ENCODE measurements around the gene KIF6.

KIF6 gene

DNA sequence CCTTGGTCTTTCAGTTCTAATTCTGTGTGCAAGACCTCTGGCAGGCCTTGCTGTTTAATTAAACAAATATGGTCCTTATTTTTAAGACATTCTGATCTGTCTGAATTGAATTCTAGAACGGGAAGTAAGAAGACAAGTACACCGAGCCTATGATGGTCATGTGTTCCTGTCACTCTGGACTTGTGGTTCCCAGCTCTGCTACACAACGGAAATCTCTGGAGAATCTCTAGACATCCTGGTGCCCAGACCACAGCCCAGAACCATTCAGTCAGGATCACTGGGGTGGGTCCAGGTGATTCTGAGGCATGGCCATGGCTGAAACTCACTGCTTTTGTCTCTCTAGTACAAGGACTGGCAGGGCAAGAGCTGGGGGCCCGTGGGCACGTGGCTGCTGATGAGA, 386.8 kb downstream of the KIF6 start:
- TF ChIP-seq, protein P1, sequence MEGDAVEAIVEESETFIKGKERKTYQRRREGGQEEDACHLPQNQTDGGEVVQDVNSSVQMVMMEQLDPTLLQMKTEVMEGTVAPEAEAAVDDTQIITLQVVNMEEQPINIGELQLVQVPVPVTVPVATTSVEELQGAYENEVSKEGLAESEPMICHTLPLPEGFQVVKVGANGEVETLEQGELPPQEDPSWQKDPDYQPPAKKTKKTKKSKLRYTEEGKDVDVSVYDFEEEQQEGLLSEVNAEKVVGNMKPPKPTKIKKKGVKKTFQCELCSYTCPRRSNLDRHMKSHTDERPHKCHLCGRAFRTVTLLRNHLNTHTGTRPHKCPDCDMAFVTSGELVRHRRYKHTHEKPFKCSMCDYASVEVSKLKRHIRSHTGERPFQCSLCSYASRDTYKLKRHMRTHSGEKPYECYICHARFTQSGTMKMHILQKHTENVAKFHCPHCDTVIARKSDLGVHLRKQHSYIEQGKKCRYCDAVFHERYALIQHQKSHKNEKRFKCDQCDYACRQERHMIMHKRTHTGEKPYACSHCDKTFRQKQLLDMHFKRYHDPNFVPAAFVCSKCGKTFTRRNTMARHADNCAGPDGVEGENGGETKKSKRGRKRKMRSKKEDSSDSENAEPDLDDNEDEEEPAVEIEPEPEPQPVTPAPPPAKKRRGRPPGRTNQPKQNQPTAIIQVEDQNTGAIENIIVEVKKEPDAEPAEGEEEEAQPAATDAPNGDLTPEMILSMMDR (IDR thresholded peaks at IDR 0.05; ENCODE audit: low read depth, low read length) = no peak
- H3K4me3 ChIP-seq (ENCODE audit: low read depth, low read length) = no peak overlapping the region

DNA sequence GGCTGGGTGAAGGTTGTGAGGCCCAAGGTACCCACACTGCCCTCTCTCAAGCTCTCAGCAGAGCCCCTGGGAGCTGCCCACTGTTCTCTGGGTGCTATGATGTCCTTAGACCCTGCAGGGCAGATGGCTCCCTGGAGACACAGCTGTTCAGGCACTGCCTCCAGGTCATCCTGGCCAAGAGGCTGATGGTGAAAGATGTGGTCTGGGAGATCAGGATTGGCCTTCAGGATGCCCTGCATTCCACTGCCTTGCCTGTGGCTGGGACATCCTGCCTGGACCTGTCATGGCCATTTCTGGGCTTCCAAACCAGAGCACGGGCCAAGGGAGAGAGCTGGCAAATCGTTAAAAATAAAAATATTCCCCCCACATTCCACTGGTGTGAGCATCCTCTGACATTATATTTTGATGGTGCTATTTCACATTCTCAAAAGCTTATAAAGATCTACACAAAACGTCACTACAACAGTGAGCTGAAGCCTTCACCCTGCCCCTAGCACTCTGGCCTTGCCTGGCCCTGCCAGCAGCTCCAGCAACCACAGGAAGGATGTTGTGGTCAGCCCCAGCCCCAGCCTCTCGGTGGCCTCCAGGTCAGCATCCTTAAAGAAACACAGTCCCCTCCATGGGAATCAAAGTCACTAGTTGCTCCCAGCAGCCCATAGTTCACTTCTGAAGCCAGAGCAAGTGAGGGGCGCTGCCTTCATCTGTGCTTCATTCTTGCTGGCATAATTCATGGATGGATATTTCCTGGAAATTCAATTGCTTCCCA, 389.2 kb downstream of the KIF6 start:
- no peak overlapping the region for H3K4me3 ChIP-seq (ENCODE audit: low read depth, low read length)
- TF ChIP-seq, protein P1 (IDR thresholded peaks at IDR 0.05; ENCODE audit: low read depth, low read length) = no peak

DNA sequence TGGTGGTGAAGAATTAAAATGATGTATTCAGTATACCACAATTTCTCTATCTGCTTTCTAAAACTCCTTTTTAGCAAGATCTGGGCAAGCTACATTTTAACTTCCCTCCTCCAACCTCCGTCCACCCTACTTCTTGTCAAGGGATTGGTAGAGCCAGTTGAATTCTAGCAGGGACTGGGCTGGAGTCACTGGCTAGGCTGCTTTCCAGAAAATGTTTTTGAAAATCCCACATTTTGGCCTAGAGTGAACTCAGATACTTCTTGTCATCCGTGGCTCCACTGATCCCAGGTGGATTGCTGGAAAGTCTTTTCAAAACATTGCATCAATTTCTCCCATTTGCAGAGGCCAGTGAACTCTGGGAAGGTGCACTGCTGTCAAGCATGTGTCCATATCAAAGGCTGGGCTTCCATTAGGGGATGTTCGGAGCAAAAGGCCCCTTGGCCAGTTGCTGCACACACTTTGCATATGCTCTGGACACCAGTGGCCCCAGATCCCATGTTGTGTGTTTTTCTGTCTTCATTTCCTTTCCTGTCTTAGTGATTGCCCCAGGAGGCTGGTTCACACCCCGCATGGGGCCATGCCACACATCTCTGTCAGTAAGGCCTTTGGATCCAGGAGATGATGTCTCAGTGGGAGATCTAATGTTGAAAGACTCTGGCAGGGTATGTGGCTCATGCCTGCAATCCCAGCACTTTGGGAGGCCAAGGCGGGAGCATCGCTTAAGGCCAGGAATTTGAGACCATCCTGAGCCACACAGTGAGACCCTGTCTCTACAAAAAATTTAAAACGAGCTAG, 391.4 kb downstream of the KIF6 start:
- TF ChIP-seq, protein P1 (IDR thresholded peaks at IDR 0.05; ENCODE audit: low read depth, low read length) = no peak

DNA sequence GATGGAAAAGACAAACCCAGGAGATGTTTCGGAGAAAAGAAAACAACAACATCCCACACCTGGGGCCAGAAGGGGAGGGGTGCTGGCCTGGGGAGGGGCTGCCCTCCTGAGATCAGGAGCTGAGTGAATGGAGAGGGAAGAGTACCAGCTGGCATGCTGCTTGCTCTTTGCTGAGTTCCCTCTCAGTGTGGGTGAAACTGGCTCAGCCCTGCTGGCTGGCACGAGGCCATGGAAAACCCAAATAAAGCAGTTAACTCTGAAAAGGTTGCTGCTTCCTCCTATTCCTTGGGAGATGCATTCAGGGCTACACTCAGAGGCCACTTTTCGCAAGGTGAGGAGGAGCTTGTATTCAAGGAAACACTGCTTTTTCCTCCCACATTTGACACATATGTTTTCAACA, 394.7 kb downstream of the KIF6 start:
- H3K4me3 ChIP-seq (ENCODE audit: low read depth, low read length) = no peak overlapping the region
- TF ChIP-seq, protein P1 (IDR thresholded peaks at IDR 0.05; ENCODE audit: low read depth, low read length) = no peak

More for the DNA sequence above, 391.4 kb downstream of the KIF6 start:
- no peak overlapping the region for H3K4me3 ChIP-seq (ENCODE audit: low read depth, low read length)

DNA sequence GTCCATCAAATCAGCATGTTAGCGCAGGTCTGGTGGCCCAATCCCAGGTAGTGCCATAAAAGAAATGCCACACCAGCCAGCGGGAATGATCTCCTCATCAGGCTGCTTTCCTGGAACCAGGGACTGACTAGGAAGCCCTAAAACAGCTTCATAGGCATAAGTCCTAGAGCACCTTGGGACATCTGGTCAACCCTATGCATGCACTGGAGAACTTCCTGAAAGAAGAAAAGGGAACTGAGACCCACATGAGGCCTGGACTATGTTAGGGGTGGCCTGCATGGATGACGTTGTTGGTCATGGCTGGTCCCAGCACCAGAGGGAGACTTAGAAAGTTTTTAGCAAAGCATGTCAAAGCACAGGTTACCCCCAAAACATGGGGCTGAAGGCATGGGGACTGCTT, 395.2 kb downstream of the KIF6 start:
- H3K4me3 ChIP-seq (ENCODE audit: low read depth, low read length) = no peak overlapping the region
- TF ChIP-seq, protein P1 (IDR thresholded peaks at IDR 0.05; ENCODE audit: low read depth, low read length) = no peak

DNA sequence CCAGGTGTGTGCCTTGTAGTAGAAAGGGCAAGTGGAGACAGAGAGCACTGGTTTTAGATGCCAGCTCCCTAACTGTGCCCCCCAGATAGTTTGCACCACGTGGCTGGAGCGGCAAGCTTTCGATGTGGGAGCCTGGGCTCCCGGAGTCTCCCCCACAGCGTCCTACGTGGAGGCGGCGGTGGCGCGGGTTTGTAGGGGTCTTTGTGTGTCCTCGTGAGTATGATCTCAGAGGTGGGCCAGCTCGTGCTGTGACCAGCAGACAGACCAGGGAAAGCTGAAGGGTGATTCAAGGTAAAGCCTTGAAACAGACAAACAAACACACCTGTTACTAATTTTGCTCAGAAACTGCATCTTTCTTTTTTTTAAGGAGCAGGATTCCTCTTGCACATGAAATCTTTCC, 397.1 kb downstream of the KIF6 start:
- TF ChIP-seq, protein P1 (IDR thresholded peaks at IDR 0.05; ENCODE audit: low read depth, low read length) = no peak
- H3K4me3 ChIP-seq (ENCODE audit: low read depth, low read length) = no peak overlapping the region

DNA sequence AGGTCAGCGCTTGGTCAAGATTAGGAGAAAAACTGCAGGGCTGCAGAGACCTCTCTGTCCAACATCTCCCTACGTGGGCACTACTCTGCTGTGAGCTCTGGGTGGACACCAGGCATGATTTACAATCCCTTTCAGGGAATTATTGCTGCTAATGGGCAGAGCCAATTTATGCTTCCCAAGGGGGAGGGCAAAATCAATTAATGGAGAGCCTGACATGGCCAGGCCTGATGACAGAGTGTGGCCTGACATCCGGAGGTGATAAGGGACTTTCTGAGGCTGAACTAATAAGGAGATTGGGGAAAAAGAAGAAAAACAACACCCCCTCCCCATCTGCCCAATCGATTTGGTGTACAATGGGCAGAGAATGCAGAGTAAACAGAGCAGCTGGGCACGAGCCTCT, 397.7 kb downstream of the KIF6 start:
- no peak overlapping the region for H3K4me3 ChIP-seq (ENCODE audit: low read depth, low read length)
- TF ChIP-seq, protein P1 (IDR thresholded peaks at IDR 0.05; ENCODE audit: low read depth, low read length) = no peak

All from WI38 (cell line).